Measurements from ENCODE around the gene AADACL3.

Gene AADACL3

GRCh38 chr1:12678350-12678749 is 37.6 kb upstream of the AADACL3 start:
- DNase-seq (ENCODE audit: extremely low read depth, insufficient read length) = no peak
- Histone ChIP-seq H3K27me3 (replicated peaks; ENCODE audit: control insufficient read depth, insufficient read depth, low read length) (no peaks in the 10 kb centered on the region; the same call in 1 of the 2 replicates), H3K36me3 (ENCODE audit: control insufficient read depth, insufficient read depth, low read length) (no peaks in the 10 kb centered on the region), H3K4me3 (replicated peaks; ENCODE audit: low read depth, low read length) (no peak overlapping the region)
- TF ChIP-seq, protein P1, sequence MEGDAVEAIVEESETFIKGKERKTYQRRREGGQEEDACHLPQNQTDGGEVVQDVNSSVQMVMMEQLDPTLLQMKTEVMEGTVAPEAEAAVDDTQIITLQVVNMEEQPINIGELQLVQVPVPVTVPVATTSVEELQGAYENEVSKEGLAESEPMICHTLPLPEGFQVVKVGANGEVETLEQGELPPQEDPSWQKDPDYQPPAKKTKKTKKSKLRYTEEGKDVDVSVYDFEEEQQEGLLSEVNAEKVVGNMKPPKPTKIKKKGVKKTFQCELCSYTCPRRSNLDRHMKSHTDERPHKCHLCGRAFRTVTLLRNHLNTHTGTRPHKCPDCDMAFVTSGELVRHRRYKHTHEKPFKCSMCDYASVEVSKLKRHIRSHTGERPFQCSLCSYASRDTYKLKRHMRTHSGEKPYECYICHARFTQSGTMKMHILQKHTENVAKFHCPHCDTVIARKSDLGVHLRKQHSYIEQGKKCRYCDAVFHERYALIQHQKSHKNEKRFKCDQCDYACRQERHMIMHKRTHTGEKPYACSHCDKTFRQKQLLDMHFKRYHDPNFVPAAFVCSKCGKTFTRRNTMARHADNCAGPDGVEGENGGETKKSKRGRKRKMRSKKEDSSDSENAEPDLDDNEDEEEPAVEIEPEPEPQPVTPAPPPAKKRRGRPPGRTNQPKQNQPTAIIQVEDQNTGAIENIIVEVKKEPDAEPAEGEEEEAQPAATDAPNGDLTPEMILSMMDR (IDR thresholded peaks at IDR 0.05; ENCODE audit: insufficient read depth, low read length, poor library complexity, severe bottlenecking) = no peak

DNA sequence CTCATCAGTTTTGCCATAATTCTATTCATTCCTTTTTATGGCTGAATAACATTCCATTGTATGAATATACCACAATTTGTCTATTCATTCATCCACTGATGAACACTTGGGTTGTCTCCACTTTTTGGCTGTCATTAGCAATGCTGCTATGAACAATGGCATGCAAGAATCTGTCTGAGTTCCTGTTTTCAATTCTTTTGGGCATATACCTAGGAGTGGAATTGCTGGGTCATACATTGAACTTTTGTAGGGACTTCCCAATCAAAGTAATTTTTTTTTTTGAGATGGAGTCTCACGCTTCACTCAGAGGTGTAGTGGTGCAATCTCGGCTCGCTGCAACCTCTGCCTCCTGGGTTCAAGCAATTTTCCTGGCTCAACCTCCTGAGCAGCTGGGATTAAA is 37.1 kb upstream of the AADACL3 start:
- TF ChIP-seq, protein P1 (IDR thresholded peaks at IDR 0.05; ENCODE audit: insufficient read depth, low read length, poor library complexity, severe bottlenecking) = no peak
- Histone ChIP-seq H3K27me3 (replicated peaks; ENCODE audit: control insufficient read depth, insufficient read depth, low read length) (no peaks in the 10 kb centered on the region; the same call in 1 of the 2 replicates), H3K4me3 (replicated peaks; ENCODE audit: low read depth, low read length) (no peak overlapping the region), H3K36me3 (ENCODE audit: control insufficient read depth, insufficient read depth, low read length) (no peaks in the 10 kb centered on the region)
- DNase-seq (ENCODE audit: extremely low read depth, insufficient read length) = no peak

DNA sequence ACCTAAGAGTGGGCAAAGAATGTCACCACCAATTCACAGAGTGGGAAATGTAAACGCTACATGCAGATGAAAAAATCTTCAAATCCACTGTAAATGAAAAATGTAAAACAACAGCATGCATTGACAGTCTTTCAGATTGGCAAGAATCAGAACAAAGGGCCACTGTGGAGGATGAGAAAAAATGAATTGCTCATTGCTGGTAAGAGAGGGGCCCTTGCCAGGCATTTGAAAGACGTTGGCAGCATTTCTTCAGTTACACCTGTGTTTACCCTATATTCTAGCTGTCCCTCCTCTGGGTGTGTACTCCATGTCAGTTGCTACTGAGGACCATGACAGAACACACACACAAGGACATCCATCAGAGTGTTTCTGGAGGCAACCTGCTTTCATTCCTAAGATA is 25.8 kb upstream of the AADACL3 start:
- no peaks in the 10 kb centered on the region; the same call in 1 of the 2 replicates for H3K27me3 ChIP-seq (replicated peaks; ENCODE audit: control insufficient read depth, insufficient read depth, low read length)
- H3K36me3 ChIP-seq (ENCODE audit: control insufficient read depth, insufficient read depth, low read length) = no peaks in the 10 kb centered on the region
- no peak overlapping the region for H3K4me3 ChIP-seq (replicated peaks; ENCODE audit: low read depth, low read length)
- TF ChIP-seq, protein P1 (IDR thresholded peaks at IDR 0.05; ENCODE audit: insufficient read depth, low read length, poor library complexity, severe bottlenecking) = no peak
- DNase-seq (ENCODE audit: extremely low read depth, insufficient read length) = no peak

DNA sequence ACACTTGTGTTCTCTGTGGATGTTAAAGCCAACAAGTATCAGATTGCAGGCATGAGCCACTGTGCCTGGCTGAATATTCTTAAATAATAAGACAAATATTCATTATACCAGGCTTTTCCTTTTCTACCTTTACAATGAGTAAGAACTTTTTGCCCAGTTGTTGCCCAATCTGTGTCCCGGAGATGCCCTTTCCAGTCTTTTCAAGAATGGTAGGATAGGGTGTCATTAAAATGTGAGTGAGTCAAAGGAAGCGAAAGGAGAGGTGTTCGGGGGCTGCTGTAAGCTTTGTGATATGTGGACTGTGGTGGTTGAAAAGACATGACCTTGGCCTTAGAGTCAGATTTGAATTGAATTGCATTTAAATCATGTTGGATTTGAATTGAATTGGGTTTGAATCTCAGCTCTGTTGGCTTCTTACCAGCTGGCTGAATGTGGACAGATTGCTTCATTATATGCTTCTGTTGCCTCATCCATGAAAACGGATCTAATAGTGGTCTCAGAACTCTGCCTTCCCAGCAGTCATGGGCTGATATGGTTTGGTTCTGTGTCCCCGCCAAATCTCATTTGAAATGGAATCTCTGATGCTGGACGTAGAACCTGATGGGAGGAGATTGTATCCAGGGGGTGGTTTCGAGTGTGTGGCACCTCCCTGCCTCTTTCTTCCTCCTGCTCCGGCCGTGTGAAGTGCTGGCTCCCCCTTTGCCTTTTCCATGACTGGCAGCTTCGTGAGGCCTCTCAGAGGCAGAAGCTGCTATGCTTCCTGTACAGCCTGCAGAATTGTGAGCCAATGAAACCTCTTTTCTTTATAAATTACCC is 22.7 kb upstream of the AADACL3 start:
- TF ChIP-seq, protein P1 (IDR thresholded peaks at IDR 0.05; ENCODE audit: insufficient read depth, low read length, poor library complexity, severe bottlenecking) = no peak
- DNase-seq (ENCODE audit: extremely low read depth, insufficient read length) = no peak
- H3K27me3 ChIP-seq (replicated peaks; ENCODE audit: control insufficient read depth, insufficient read depth, low read length) = no peaks in the 10 kb centered on the region; the same call in 1 of the 2 replicates

GRCh38 chr1:12696658-12697057 is 19.3 kb upstream of the AADACL3 start:
- H3K27me3 ChIP-seq (replicated peaks; ENCODE audit: control insufficient read depth, insufficient read depth, low read length) = no peaks in the 10 kb centered on the region
- H3K36me3 ChIP-seq (ENCODE audit: control insufficient read depth, insufficient read depth, low read length) = no peaks in the 10 kb centered on the region
- DNase-seq (ENCODE audit: extremely low read depth, insufficient read length) = no peak
- no peak overlapping the region for H3K4me3 ChIP-seq (replicated peaks; ENCODE audit: low read depth, low read length)
- TF ChIP-seq, protein P1 (IDR thresholded peaks at IDR 0.05; ENCODE audit: insufficient read depth, low read length, poor library complexity, severe bottlenecking) = no peak

More for the DNA sequence above, 22.7 kb upstream of the AADACL3 start:
- no peak overlapping the region for H3K4me3 ChIP-seq (replicated peaks; ENCODE audit: low read depth, low read length)
- H3K36me3 ChIP-seq (ENCODE audit: control insufficient read depth, insufficient read depth, low read length) = no peaks in the 10 kb centered on the region

Data from GM06990 (cell line).